Activated T-cell treated with anti-CD3 and anti-CD28 coated beads, Interleukin-2, amount 50 U/mL, for 48 hours (primary cell): Measurements from ENCODE around the gene PCGF3.
A peak's percentile ranks its signal among the peaks of the same experiment; 100 is the strongest.
"Not testable (repeated sequence)": the region's sequence is repeated elsewhere in the genome, so short reads cannot be mapped to it uniquely, and the experiment has no call there.

Experiments
- DNase-seq, 2 experiments: peaks; one replicate each; pipeline ENCODE4 v3.0.0-alpha.2; 2020

Gene PCGF3

DNA sequence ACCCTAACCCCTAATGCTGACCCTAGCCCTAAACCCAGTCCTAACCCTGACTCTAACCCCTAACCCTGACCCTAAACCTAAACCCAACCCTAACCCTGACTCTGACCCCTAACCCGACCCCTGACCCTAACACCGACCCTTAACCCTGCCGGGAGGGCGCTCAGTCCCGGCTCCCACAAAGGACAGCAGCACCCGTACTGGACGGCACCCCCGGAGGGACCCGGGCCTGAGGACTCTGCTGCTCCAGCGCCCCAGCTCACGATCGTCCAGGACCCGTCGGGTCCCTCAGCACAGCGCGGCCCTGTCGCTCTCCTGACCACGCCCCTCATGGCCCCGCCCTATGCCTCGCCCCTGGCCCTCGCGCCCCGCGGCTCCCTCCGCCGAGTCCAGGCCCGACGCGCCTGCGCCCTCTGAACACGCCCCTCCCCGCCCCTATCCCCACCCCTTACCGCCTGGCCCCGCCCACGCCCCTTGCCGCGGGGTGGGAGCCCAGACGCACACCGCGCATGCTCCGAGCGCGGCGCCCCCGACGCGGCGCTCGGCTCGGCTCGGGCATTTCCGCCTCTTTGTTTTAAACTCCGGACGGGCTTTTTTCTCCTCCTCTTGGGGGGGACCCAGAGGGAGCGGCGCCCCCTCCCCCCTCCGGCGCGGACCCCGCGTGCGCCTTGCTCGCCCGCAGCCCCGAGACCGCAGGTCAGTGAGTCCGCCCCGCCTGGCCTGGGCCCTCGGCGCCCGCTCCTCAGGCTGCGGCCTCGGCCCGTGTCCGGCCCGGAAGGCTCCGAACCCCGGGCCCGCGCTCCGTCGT lies at the start of gene PCGF3:
Gene PCGF3, plus strand, starts transcription at position 555 of the 805 bp plus-strand sequence. CDS start 27,849 bp downstream, outside the sequence.
- DNase-seq: peak; percentile 98 to 99

- no peak for DNase-seq
Observed at GRCh38 chr4:656436-657337, 48.9 kb upstream of the PCGF3 start.

DNA sequence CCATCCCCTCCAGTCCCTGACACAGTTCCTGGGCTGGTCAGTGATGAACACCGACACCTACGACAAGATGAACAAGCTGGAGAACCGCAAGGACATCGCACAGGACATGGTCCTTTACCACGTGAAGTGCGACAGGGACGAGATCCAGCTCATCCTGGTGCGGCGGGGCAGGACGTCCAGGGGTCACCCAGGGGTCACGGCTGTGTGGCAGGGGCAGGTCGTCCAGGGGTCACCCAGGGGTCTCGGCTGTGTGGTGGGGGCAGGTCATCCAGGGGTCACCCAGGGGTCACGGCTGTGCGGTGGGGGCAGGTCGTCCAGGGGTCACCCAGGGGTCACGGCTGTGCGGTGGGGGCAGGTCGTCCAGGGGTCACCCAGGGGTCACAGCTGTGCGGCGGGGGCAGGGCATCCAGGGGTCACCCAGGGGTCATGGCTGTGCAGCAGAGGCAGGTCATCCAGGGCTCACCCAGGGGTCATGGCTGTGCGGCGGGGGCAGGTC lies 48.2 kb upstream of the PCGF3 start:
- no peak for DNase-seq

GRCh38 chr4:657834-658667 lies 47.6 kb upstream of the PCGF3 start:
- no peak for DNase-seq

- DNase-seq: no peak
Observed at GRCh38 chr4:658681-659667, 46.7 kb upstream of the PCGF3 start.

GRCh38 chr4:659851-660250 lies 45.8 kb upstream of the PCGF3 start:
- no peak for DNase-seq

DNA sequence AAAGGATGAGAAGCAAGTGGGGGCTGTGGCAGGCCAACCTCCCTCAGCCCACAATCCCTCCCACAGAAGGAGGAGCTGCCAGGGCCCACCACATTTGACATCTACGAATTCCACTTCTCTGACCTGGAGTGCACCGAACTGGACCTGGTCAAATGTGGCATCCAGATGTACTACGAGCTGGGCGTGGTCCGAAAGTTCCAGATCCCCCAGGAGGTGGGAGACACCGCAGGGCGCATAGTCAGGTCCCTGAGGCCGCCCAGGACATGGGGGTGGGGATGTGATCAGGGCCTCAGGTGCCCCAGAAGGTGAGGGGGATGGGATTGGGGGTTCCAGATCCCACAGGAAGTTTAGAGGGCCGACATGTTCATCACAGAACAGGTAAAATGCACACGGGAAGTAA lies 45.2 kb upstream of the PCGF3 start:
- DNase-seq: no peak

GRCh38 chr4:661231-661630 lies 44.4 kb upstream of the PCGF3 start:
- DNase-seq: no peak

DNA sequence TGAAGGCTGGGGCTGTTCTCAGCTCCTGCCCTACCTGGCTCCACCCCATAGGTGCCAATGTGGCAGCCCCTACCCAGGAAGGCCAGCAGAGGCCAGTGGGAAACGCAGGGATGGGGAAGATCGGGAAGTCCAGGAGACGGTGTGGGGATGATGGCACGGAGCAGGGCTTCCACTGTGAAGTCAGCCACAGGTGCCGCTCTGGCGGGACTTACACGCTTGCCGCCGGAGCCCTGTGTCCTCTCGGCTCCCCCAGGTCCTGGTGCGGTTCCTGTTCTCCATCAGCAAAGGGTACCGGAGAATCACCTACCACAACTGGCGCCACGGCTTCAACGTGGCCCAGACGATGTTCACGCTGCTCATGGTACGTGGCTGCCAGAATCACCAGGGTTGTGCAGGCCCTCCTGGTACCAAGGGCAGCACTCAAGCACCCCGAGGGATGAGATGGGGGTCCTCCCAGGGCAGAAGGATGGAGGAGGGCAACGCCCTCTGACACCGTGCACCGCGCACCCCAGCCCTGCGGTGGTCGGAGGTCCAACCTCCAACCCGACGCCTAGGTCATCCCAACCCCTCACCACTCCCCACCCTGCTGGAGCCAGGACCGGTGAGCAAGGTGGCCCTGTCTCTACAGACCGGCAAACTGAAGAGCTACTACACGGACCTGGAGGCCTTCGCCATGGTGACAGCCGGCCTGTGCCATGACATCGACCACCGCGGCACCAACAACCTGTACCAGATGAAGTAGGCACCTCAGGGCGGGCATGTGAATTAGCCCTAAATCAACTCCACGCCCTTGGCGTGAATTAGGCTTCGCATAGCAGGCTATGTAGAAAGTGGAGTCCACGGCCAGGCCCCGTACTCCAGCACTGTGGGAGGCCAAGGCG lies 43.5 kb upstream of the PCGF3 start:
- DNase-seq: no peak

GRCh38 chr4:663046-663437 lies 42.6 kb upstream of the PCGF3 start:
- DNase-seq: no peak

DNA sequence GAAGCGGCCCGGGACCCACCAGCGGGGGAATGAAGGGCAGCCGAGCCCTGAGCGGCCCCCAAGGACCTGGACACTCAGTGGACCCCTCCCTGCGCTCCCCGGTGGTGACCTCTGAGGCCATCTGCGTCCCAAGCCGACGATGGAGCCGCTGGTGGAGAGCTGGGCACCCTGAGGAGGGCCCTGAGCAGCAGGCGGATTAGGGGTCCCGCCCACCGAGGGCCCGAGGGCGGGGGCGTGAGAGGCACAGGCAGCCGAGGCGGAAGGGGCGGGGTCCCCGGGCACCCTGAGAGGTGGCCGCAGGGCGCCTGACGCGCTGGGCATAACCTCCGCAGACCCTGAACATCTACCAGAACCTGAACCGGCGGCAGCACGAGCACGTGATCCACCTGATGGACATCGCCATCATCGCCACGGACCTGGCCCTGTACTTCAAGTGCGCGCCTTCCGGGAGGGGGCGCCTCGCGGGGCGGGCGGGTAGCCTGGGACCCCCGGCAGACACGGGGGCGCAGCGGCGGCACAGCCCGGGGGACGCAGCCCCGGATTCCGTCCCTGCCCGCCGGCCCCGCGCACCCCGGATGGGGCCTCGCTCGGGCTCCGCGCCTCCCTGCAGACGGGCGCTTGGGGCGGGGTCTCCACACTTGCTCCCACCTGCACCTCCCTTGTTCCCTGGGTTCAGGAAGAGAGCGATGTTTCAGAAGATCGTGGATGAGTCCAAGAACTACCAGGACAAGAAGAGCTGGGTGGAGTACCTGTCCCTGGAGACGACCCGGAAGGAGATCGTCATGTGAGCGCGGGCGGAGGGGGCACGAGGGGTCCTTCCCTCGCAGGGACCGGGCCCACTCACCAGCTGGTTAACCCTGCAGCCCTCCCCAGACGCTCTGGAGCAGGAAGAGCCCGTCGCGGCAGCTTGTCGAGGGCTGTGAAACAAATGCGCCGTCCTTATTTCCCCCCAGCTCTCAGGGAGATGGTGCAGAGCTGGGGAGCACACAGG lies 41.9 kb upstream of the PCGF3 start:
- peak; percentile 79 to 84 for DNase-seq

DNA sequence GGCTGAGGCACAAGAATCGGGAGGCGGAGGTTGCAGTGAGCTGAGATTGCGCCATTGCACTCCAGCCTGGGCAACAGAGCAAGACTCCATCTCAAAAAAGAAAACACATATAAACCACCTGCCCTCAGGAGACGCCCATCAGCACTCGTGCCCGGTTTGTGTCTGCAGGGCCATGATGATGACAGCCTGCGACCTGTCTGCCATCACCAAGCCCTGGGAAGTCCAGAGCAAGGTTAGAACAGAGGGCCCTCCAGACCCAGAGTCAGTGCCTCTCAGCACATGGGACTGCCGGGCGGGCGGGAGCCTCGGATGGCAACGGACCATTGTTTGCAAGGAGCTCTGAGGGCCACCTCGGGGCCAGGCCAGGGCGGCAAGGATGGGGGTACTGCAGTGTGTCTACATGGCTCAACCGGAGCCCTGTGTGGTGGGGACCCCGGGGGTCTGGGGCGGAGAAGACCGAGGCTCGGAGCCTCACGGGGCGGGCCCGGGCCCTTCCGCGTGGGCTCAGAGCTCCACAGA lies 40.9 kb upstream of the PCGF3 start:
- no peak for DNase-seq

DNA sequence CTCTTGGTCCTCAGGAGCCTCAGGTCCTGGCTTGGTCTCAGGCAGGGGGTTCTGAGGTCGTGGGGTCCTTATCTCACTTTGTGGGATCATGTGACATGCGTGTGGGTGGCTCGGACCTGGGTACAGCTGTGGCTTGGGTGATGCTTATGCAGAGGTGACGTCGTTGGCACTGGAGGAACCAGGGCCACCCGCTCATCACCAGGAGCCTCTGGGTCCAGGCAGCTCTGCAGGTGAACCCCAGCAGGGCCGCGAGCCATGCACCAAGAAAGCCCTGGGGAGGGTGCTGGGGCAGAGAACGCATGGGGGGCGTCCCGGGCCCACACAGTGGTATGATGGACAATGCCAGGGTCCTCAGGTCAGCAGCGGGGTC lies 40.3 kb upstream of the PCGF3 start:
- no peak for DNase-seq

GRCh38 chr4:665751-666435 lies 39.7 kb upstream of the PCGF3 start:
- no peak for DNase-seq

- no peak for DNase-seq
Observed at GRCh38 chr4:666436-666810, 39.2 kb upstream of the PCGF3 start.

DNA sequence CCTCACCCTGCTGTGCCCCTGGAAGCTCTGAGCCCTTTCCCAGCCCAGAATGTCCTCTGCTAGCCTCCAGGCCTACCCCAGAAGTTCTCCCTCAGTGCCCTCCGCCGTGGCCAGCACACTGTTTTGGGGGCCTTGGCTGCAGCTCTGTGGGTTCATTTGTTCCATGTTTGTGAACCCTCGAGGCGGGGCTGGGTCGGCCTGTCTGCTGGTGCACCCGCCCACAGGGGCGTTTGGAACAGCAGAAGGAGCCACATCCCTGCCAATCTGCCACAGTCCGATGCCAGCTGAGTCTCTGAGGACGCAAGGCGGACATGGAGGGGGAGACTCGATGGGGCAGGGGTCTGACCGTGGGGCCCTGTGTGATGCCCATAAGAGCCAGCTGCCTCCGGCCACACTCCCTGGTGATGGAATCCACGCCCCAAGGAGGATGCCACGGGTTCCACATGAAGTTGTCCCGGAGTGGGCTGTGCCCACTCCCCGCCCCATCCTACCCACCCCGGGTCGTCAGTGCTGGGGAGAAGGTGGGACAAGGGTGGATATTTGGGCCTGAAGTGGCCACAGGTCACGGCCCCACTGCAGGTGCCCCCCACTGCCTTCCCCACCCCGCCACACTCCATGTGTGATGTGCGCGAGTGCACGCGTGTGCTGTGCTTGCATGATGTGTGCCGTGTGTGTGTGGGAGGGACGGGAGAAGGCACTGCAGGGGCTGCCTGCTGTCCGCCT lies 38.6 kb upstream of the PCGF3 start:
- no peak for DNase-seq

GRCh38 chr4:667545-667925 lies 38.1 kb upstream of the PCGF3 start:
- DNase-seq: no peak

DNA sequence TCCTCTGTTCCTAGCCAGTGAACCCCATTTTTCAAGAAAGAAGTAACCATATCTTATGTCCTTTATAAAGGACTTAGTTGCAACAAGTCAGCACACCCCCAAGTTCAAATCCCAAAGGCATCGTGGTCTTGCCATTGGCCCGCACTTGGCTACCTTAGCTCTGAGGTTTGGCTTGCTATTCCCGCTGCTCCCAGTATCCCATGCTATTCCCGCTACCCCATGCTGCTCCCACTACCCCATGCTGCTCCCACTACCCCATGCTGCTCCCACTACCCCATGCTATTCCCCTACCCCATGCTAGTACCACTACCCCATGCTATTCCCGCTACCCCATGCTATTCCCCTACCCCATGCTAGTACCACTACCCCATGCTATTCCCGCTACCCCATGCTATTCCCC lies 37.4 kb upstream of the PCGF3 start:
- DNase-seq: not testable (repeated sequence)
